Neuronal stem cell (in vitro differentiated cells): Measurements from ENCODE around the gene FYN.

ENCODE experiments used
- DNase-seq: peaks from one replicate; pipeline ENCODE4 v3.0.0-alpha.2; 2013; ENCODE audit warnings: low spot score
- H2AFZ ChIP-seq: one replicate; pipeline ENCODE4 v1.6.1; 2013; ENCODE audit warnings: mild to moderate bottlenecking, low read length, inconsistent platforms
- H2AK5ac ChIP-seq: 2 replicates; pipeline ENCODE4 v1.6.1; 2013; ENCODE audit warnings: low read depth, mild to moderate bottlenecking, inconsistent platforms, low read length, moderate library complexity, mixed read lengths
- H2BK120ac ChIP-seq: 2 replicates; pipeline ENCODE4 v1.6.1; 2013; ENCODE audit warnings: low read depth, mild to moderate bottlenecking, inconsistent platforms, low read length, moderate library complexity, mixed read lengths
- H2BK12ac ChIP-seq: one replicate; pipeline ENCODE4 v1.6.1; 2013; ENCODE audit warnings: low read length, inconsistent platforms
- H2BK15ac ChIP-seq: 2 replicates; pipeline ENCODE4 v1.6.1; 2013; ENCODE audit warnings: mild to moderate bottlenecking, low read length, inconsistent platforms, mixed read lengths
- H2BK5ac ChIP-seq: one replicate; pipeline ENCODE4 v1.6.1; 2013; ENCODE audit warnings: inconsistent platforms, mild to moderate bottlenecking, low read length, moderate library complexity
- H3K14ac ChIP-seq: one replicate; pipeline ENCODE4 v1.6.1; 2013; ENCODE audit warnings: low read length, inconsistent platforms
- H3K18ac ChIP-seq: 2 replicates; pipeline ENCODE4 v1.6.1; 2013; ENCODE audit warnings: low read length, inconsistent platforms
- H3K23ac ChIP-seq: 2 replicates; pipeline ENCODE4 v1.6.1; 2013; ENCODE audit warnings: low read depth, mild to moderate bottlenecking, mixed read lengths, low read length, inconsistent platforms; ENCODE audit not compliant: poor library complexity
- H3K27ac ChIP-seq: replicated peaks from 3 replicates; pipeline ENCODE4 v1.5.1; 2013; ENCODE audit warnings: low read length, inconsistent platforms
- H3K27me3 ChIP-seq, 3 experiments: 2 replicates each; pipeline ENCODE4 v1.6.1; 2013; ENCODE audit warnings: low read length in 3 of 3, mild to moderate bottlenecking in 2 of 3, inconsistent platforms in 1 of 3, low read depth in 1 of 3, mixed read lengths in 1 of 3, moderate library complexity in 1 of 3; ENCODE audit not compliant: control insufficient read depth in 3 of 3, insufficient read depth in 3 of 3
- H3K36me3 ChIP-seq, 2 donors: replicated peaks in 1 of 2; 2 replicates each; pipeline ENCODE4 v1.6.1; 2013; ENCODE audit warnings: low read length in 2 of 2; ENCODE audit not compliant: control insufficient read depth in 2 of 2, insufficient read depth in 2 of 2
- H3K4ac ChIP-seq: 2 replicates; pipeline ENCODE4 v1.6.1; 2013; ENCODE audit warnings: inconsistent platforms, mild to moderate bottlenecking, low read length, moderate library complexity
- H3K4me1 ChIP-seq, 2 donors: 1 replicate in 1 of 2; 2 replicates in 1 of 2; pipeline ENCODE4 v1.6.1; 2013; ENCODE audit warnings: low read length in 2 of 2, low read depth in 1 of 2; ENCODE audit not compliant: control insufficient read depth in 2 of 2, insufficient read depth in 1 of 2
- H3K4me2 ChIP-seq: one replicate; pipeline ENCODE4 v1.6.1; 2013; ENCODE audit warnings: mild to moderate bottlenecking, low read length, inconsistent platforms; ENCODE audit not compliant: insufficient read depth, poor library complexity, severe bottlenecking
- H3K4me3 ChIP-seq, 2 donors: 2 replicates each; pipeline ENCODE4 v1.5.1; 2013; ENCODE audit warnings: low read length in 2 of 2, mild to moderate bottlenecking in 2 of 2, inconsistent platforms in 1 of 2, moderate library complexity in 1 of 2
- H3K79me1 ChIP-seq: one replicate; pipeline ENCODE4 v1.6.1; 2013; ENCODE audit warnings: low read depth, mild to moderate bottlenecking, inconsistent platforms, low read length, moderate library complexity
- H3K9ac ChIP-seq: one replicate; pipeline ENCODE4 v1.6.1; 2013; ENCODE audit warnings: mild to moderate bottlenecking, low read depth, low read length, inconsistent platforms; ENCODE audit not compliant: poor library complexity
- H3K9me3 ChIP-seq, 2 donors: replicated peaks in 1 of 2; 2 replicates each; pipeline versions ENCODE3 to v1.6.1; 2013; ENCODE audit warnings: low read length in 2 of 2, mild to moderate bottlenecking in 2 of 2, inconsistent platforms in 1 of 2, low read depth in 1 of 2, mixed read lengths in 1 of 2, moderate library complexity in 1 of 2; ENCODE audit not compliant: control insufficient read depth in 2 of 2, insufficient read depth in 1 of 2
- H4K8ac ChIP-seq: one replicate; pipeline ENCODE4 v1.6.1; 2013; ENCODE audit warnings: low read depth, mild to moderate bottlenecking, inconsistent platforms, low read length, moderate library complexity
- H4K91ac ChIP-seq: one replicate; pipeline ENCODE4 v1.6.1; 2013; ENCODE audit warnings: low read length, low read depth, mild to moderate bottlenecking, inconsistent platforms; ENCODE audit not compliant: poor library complexity
- WGBS, 2 donors: extraction: QIAGEN DNeasy Blood & Tissue Kit; methylation state at CpG; one replicate each; pipeline ENCODE4 v1.1.7; 2013; ENCODE audit warnings: missing lambda C conversion rate in 2 of 2, mixed read lengths in 1 of 2; ENCODE audit not compliant: insufficient read length in 2 of 2, insufficient replicate concordance in 1 of 2; ENCODE audit errors: extremely low coverage in 2 of 2; 5-methylcytosine and 5-hydroxymethylcytosine counted together

Gene FYN

GRCh38 chr6:111823831-111824607, 49.2 kb downstream of the FYN start:
- WGBS, 2 donors: no CpG with 5 or more reads among the region's 4 CpGs
- H3K36me3 ChIP-seq: peaks cover 3 to 62% of the 10 kb centered on the region in 2 donors
- H3K4me2 ChIP-seq: no peak overlapping the region
- peaks cover 0 to 2% of the 10 kb centered on the region in 2 donors for H3K4me1 ChIP-seq
- H2BK5ac ChIP-seq: no peak overlapping the region
- H2AK5ac ChIP-seq: no peak overlapping the region
- no peak overlapping the region for H3K14ac ChIP-seq
- H4K91ac ChIP-seq: no peak overlapping the region
- H4K8ac ChIP-seq: no peak overlapping the region
- H3K4me3 ChIP-seq: no peak overlapping the region
- no peak for DNase-seq
- H3K9me3 ChIP-seq: peaks cover 2 to 21% of the 10 kb centered on the region in 2 donors
- peaks cover 6% of the 10 kb centered on the region for H3K79me1 ChIP-seq
- H3K23ac ChIP-seq: no peak overlapping the region
- no peak overlapping the region for H3K9ac ChIP-seq
- no peak overlapping the region for H2BK12ac ChIP-seq
- H3K27me3 ChIP-seq: no peaks in the 10 kb centered on the region
- no peak overlapping the region for H3K4ac ChIP-seq
- no peak overlapping the region for H2AFZ ChIP-seq
- H2BK15ac ChIP-seq: no peak overlapping the region
- no peak overlapping the region for H3K27ac ChIP-seq
- H3K18ac ChIP-seq: no peak overlapping the region
- no peak overlapping the region for H2BK120ac ChIP-seq

GRCh38 chr6:111823012-111823411, 50.2 kb downstream of the FYN start:
- Histone ChIP-seq H3K4me3 (no peak overlapping the region), H3K27me3 (no peaks in the 10 kb centered on the region), H3K36me3 (peaks cover 5 to 62% of the 10 kb centered on the region in 2 donors), H2BK12ac (no peak overlapping the region), H2AFZ (no peak overlapping the region), H3K4me2 (no peak overlapping the region), H3K23ac (no peak overlapping the region), H3K4ac (no peak overlapping the region), H3K14ac (no peak overlapping the region), H3K79me1 (peaks cover 6% of the 10 kb centered on the region), H3K18ac (no peak overlapping the region), H2BK120ac (no peak overlapping the region), H2AK5ac (no peak overlapping the region), H2BK15ac (no peak overlapping the region), H3K9ac (no peak overlapping the region), H3K4me1 (peaks cover 0 to 2% of the 10 kb centered on the region in 2 donors), H4K91ac (no peak overlapping the region), H4K8ac (no peak overlapping the region), H3K9me3 (peaks cover 2 to 28% of the 10 kb centered on the region in 2 donors), H2BK5ac (no peak overlapping the region), H3K27ac (no peak overlapping the region)
- no peak for DNase-seq
- no CpG with 5 or more reads among the region's 6 CpGs for WGBS, 2 donors

- H2BK5ac ChIP-seq: no peak overlapping the region
- H3K18ac ChIP-seq: no peak overlapping the region
- no peaks in the 10 kb centered on the region for H3K4me1 ChIP-seq
- H3K27me3 ChIP-seq: no peaks in the 10 kb centered on the region
- no peak overlapping the region for H2BK120ac ChIP-seq
- peaks cover 3% of the 10 kb centered on the region for H3K79me1 ChIP-seq
- H3K14ac ChIP-seq: no peak overlapping the region
- no peak overlapping the region for H4K91ac ChIP-seq
- no peak overlapping the region for H2AFZ ChIP-seq
- no peak overlapping the region for H3K27ac ChIP-seq
- no peak overlapping the region for H3K9ac ChIP-seq
- H3K4me2 ChIP-seq: no peak overlapping the region
- H3K4ac ChIP-seq: no peak overlapping the region
- peaks cover 5 to 65% of the 10 kb centered on the region in 2 donors for H3K36me3 ChIP-seq
- H3K23ac ChIP-seq: no peak overlapping the region
- no peak overlapping the region for H2AK5ac ChIP-seq
- H2BK12ac ChIP-seq: no peak overlapping the region
- H3K4me3 ChIP-seq: no peak overlapping the region
- no peak overlapping the region for H2BK15ac ChIP-seq
- H4K8ac ChIP-seq: no peak overlapping the region
- no peak for DNase-seq
- peaks cover 2 to 28% of the 10 kb centered on the region in 2 donors for H3K9me3 ChIP-seq
- WGBS, 2 donors: no CpG with 5 or more reads among the region's 3 CpGs
Measured at GRCh38 chr6:111819458-111819857, 53.8 kb downstream of the FYN start.

- Histone ChIP-seq H3K79me1 (peaks cover 3% of the 10 kb centered on the region), H3K4ac (no peak overlapping the region), H2BK12ac (no peak overlapping the region), H2AK5ac (no peak overlapping the region), H3K18ac (no peak overlapping the region), H3K36me3 (peaks cover 7 to 70% of the 10 kb centered on the region in 2 donors), H3K4me1 (no peaks in the 10 kb centered on the region), H2BK120ac (no peak overlapping the region), H4K91ac (no peak overlapping the region), H2AFZ (no peak overlapping the region), H2BK15ac (no peak overlapping the region), H3K4me2 (no peak overlapping the region), H3K9ac (no peak overlapping the region), H3K14ac (no peak overlapping the region), H3K23ac (no peak overlapping the region), H4K8ac (no peak overlapping the region), H3K4me3 (no peak overlapping the region), H3K27ac (no peak overlapping the region), H3K9me3 (peaks cover 2 to 28% of the 10 kb centered on the region in 2 donors), H2BK5ac (no peak overlapping the region), H3K27me3 (no peaks in the 10 kb centered on the region)
- no peak for DNase-seq
- WGBS, 2 donors: no CpG with 5 or more reads among the region's 5 CpGs
Measured at GRCh38 chr6:111818539-111819226, 54.6 kb downstream of the FYN start.
